Adipose tissue (tissue), 3 donors: Measurements from ENCODE around the gene TBCK. TPM values are rescaled to one million over a fixed set of nuclear protein-coding genes. Genes with fewer than 3 reads are reported as not detected.

Experiments used
- H3K27ac ChIP-seq: one replicate; pipeline ENCODE4 v1.5.1; 2013; ENCODE audit warnings: low read depth, low read length
- WGBS, 3 donors: extraction: QIAGEN DNeasy Blood & Tissue Kit; methylation state at CpG; one replicate each; pipeline ENCODE4 v1.1.7; 2013; 5-methylcytosine and 5-hydroxymethylcytosine counted together
- polyA plus RNA-seq, 3 donors: library from polyadenylated mRNA; stranded (reverse); fragments of 200-250 nt; gene quantifications; one replicate each; pipeline ENCODE4 v1.2.3, GENCODE V29; 2013
- donor health status: healthy with polysubstance abuse.
- donor health status: Bipolar disorder and iron deficiency.
- donor health status: healthy.

The TBCK gene
- polyA plus RNA-seq, 3 donors: 6.4 to 14.2 (median 9.2) TPM

DNA sequence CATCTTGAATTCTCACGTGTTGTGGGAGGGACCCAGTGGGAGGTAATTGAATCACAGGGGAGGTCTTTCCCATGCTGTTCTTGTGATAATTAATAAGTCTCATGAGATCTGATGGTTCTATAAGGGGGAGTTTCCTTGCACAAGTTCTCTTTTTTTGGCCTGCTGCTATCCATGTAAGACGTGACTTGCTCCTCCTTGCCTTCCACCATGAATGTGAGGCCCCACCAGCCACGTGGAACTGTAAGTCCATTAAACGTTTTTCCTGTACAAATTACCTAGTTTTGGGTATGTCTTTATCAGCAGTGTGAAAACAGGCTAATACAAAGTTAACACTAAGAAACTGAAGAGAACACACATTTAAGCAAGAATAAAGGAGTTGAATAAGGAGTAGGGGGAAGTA, 16.0 kb downstream of the TBCK start:
- H3K27ac ChIP-seq: no peak overlapping the region
- 81 to 85% (median 83%) methylated on average over 4 of the region's 4 CpGs for WGBS, 3 donors

DNA sequence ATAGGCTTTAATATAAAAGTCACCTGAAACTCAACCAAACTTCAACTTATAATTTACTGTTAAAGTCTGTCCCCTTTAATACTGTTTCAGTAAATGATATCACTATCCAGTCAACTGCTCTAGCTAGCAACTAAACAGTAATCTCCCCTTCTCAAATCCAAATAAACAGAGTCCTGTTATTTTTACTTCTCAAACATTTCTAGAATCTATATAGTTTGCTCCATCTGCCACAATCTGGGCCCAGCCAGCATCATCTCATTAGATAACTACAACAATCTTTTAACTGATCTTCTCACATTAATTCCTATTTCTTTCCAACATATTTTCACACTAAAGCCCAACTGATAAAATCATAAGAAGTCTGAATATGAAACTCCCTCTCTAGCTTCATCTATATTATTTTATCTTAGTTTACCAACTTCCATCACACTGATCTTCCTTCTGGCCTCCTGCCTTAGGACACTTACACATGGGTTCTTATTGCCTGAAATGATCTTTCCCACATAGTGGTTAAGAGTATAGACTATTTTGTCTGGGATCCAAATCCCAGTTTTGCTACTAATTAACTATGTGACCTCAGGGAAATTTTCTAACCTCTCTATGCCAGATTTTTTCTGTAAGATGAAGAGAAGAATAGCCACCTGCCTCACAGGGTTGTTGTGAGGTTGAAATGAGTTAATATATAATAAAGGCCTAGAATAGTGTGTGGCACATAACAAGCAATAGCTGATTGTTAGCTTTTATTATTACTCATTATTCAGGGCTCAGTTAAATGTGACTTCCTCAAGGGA, 18.6 kb downstream of the TBCK start:
- H3K27ac ChIP-seq: no peak overlapping the region

DNA sequence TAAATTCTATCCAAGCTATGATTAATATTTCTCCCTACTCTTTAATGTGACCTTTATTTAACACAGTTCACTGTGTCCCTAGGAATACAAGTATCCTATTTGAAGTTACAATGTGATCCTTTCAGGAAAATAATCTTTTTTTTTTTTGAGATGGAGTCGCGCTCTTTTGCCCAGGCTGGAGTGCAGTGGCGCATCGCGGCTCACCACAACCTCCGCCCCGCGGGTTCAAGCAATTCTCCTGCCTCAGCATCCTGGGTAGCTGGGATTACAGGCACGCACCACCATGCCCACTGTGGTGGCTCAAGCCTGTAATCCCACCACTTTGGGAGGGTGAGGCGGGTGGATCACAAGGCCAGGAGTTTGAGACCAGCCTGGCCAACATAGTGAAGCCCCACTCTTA, 21.9 kb downstream of the TBCK start:
- 99% methylated on average over 10 of the region's 10 CpGs for WGBS, 3 donors

DNA sequence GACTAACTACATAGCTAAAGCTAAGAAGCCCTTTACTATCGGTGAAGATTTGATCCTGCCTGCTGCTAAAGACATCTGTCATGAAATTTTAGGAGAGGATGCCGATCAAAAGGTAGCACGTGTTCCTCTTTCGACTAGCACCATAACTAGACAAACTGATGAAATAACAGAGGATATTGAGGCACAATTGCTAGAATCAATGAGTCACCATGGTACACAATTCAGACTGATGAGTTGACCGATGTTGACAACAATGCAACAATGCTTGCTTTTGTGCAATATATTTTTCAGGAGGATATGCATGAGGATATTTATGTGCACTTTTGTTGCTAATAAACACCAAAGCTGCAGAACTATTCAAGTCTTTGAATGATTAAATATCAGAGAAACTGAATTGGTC, 24.3 kb downstream of the TBCK start:
- H3K27ac ChIP-seq: no peak overlapping the region
- 94 to 99% (median 99%) methylated on average over 5 of the region's 5 CpGs for WGBS, 3 donors

More for the DNA sequence above, 21.9 kb downstream of the TBCK start:
- H3K27ac ChIP-seq: no peak overlapping the region

DNA sequence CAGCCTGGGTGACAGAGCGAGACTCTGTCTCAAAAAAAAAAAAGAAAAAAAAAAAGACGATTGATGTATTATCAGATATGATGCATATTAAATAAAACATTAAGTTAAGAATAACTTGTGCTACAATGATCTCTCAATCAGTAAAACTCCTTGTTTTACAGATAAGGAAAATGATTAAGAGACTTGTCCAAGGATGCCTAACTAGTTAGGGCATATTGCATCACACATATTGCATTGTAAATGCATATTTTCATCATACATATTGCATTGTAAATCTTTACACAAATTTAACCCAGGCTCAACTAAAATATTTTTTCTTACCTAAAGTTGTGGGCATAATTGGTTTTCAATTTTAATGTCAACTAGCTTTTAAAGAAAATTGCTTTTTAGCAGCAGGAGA, 26.3 kb downstream of the TBCK start:
- H3K27ac ChIP-seq: no peak overlapping the region
- 79 to 100% (median 87%) methylated on average over 2 of the region's 2 CpGs for WGBS, 3 donors

DNA sequence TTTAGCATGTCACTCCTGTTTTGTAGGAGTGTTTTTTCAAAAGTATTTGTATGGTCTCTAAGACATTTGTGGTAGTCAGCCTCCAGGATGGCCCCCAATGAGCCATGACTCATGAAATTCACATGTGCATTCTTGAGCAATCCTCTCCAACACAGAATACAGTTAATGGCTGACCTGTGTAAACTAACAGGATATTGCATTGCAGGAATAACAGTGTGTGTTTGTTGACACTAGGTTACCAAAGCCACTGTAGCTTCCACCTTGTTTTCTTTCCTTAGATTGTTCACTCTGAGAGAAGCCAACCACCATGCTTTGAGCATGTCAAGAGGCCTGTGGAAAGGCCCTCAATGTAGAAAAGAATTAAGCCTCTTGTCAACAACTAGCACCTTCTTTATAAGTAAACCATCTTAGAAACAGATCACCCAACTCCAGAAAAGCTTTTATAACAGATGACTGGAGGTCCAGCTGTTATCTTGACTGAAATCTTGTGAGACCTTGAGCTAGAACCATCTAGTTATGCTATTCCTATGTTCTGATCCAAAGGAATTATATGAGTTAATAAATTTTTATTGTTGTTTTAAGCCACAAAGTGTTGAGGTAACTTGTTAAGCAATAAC, 28.5 kb downstream of the TBCK start:
- H3K27ac ChIP-seq: no peak overlapping the region

DNA sequence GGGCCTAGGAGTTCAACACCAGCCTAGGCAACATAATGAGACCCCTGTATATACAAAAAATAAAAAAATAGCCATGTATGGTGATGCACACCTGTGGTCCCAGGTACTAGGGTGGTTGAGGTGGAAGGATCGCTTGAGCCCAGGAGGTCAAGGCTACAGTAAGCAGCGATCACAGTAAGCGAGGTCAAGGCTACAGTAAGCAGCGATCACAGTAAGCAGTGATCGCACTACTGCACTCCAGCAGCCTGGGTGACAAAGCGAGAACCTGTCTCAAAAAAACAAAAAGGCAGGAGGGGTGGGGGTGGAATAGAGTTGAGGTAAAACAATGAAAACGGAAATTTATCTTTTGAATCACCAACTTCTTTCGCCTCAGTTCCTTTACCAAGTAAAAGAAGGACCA, 29.4 kb downstream of the TBCK start:
- WGBS, 3 donors: 95 to 97% (median 97%) methylated on average over 8 of the region's 8 CpGs
- H3K27ac ChIP-seq: no peak overlapping the region

DNA sequence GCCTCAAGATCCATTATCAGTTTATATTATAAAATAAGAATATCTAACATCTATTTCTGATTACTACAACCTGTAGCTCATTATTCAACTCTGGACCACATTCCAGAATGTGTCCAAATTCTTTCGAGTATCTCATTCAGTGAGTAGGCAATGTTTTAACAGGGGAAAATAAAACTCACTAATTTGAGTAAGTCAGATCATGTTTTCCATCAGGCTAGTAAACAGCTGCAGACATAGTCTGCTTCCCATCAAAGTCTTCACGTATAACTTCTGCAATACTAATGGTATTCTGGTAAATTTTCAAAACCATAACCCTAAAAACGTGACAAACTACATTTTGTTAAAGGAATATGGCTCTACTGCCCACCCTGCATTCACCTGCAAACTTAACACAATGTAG, 31.8 kb downstream of the TBCK start:
- no peak overlapping the region for H3K27ac ChIP-seq
- WGBS, 3 donors: 70 to 80% (median 78%) methylated on average over 3 of the region's 3 CpGs

DNA sequence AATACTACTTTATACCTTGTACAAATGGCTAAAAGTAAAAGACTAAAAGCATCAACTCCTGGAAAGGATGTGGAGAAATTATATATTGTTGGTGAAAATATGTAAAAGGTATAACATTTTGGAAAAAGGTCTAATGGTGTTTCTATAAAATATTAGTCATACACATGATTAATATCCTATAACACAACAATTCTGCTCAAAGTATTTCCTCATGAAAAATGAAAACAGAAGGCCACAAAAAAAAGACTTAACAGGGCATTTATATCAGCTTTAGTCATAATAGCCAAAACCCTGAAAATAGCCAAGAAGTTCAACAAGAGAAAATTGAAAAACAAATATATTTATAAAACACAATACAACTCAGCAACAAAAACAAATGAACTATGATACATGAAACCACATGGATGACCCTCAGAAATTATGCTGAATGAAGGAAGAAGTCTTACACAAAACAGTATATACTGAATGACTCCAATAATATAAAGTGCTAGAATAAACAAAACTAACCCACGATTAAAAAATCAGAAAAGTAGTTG, 38.8 kb downstream of the TBCK start:
- H3K27ac ChIP-seq: no peak overlapping the region
- WGBS, 3 donors: 70 to 72% (median 72%) methylated on average over 1 of the region's 1 CpG

DNA sequence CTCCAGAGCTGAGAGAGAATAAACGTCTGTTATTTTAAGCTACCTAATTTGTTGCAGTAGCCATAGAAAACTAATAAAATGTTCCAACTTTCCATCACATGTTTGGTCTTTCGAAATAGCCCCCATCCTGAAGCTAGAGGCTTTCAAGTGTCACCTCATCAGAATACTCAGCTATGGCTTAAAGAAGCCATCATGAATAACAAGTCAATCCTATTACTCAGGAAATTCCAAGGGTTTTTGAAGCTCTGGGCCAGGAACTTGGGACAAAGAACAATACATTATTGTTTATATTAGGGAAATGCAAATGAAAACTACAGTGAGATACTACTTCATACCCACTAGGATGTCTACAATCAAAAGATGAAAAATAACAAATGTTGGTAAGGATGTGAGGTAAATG, 42.2 kb downstream of the TBCK start:
- no peak overlapping the region for H3K27ac ChIP-seq
- WGBS, 3 donors: 78 to 94% (median 82%) methylated on average over 2 of the region's 2 CpGs

DNA sequence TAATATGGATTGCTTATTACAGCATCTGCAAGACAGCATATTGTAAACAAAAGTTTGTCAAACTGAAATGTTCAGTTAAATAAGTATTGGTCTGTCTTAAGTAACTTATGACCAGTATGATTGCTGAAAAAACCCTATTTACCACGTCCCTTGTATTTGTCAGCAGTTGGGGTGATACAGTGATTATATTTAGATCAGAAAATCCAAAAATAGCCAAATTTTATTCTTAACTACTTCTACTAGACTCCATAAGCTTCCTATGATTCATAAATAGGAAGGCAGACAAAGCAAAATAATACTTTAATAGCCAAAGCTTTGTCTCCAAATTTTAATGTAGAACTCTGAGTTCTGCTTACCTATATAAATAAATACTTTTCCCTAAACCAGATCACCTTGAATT, 45.3 kb downstream of the TBCK start:
- no peak overlapping the region for H3K27ac ChIP-seq
- WGBS, 3 donors: 70 to 86% (median 80%) methylated on average over 1 of the region's 1 CpG

DNA sequence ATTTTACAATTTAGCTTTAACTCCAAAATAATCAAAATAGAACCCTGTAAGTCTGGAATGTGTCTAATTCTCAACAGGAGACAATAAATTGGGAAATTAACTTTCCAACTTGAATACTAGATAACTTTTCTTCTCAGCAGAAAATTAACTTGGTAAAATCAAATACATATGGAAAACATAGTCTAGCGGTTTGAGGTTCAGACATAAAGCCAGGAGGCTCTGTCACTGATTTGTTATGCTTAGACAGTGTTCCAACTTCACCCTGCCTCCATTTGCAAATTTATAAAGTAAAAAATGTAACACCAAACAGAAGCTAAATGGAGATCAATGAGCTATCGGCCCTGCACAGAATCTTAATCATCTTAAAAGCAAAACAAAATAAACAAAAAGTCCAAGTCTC, 46.3 kb downstream of the TBCK start:
- H3K27ac ChIP-seq: no peak overlapping the region
- 94 to 98% (median 96%) methylated on average over 2 of the region's 2 CpGs for WGBS, 3 donors

DNA sequence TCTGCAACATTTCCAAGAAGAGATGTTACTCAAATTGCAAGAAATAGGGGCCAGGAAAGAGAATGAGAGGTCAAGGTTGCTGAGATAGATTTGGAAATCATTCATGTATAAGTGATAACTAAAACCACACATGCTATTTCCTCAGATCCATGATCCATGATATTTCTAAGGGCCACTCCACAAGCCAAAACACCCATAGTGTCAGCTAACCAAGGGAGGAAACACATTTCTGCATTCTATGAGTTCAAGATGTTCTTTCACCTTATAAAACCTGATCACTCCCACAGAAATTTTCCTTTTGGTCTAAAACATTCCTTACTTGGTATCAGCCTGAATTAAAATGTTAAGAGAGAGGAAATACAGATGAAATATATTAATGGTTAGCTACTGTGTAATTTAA, 47.2 kb downstream of the TBCK start:
- H3K27ac ChIP-seq: no peak overlapping the region

DNA sequence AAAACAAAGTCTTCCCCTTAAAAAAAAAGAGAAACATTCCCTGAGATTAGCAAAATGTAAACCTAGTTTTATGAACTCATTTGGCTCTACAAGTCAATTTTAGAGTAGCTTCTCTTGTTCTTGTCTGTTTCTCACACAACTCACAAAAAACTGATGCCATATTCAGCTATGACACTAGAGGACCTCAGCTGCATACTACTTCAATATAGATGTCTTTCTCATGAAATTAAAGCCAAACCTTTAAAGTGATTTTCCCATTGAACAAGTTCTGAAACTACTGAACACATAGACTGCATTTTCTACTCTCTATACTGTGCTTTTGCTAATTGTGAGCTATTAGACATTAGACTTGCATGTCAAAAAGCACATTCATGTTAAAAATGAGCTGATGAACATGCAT, 49.8 kb downstream of the TBCK start:
- no peak overlapping the region for H3K27ac ChIP-seq

DNA sequence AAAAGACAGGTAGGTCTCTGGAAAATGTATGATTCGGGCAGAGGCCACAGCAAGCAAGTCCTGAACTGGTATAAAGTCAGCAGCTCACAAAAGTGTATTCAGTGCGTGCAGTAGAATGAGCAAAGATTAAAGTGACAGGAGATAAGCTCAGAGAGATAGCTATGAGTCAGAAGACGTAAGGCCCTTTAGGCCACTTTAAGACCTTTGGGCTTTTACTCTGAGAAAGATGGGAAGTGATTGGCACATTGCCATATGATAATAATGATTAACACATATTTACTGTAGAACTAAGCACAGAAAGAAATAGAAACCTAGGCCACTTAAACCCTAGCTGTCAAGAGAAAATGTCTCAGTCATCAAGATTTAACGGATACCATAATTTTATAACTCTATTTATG, 51.7 kb downstream of the TBCK start:
- 40 to 87% (median 83%) methylated on average over 4 of the region's 4 CpGs for WGBS, 3 donors
- no peak overlapping the region for H3K27ac ChIP-seq

DNA sequence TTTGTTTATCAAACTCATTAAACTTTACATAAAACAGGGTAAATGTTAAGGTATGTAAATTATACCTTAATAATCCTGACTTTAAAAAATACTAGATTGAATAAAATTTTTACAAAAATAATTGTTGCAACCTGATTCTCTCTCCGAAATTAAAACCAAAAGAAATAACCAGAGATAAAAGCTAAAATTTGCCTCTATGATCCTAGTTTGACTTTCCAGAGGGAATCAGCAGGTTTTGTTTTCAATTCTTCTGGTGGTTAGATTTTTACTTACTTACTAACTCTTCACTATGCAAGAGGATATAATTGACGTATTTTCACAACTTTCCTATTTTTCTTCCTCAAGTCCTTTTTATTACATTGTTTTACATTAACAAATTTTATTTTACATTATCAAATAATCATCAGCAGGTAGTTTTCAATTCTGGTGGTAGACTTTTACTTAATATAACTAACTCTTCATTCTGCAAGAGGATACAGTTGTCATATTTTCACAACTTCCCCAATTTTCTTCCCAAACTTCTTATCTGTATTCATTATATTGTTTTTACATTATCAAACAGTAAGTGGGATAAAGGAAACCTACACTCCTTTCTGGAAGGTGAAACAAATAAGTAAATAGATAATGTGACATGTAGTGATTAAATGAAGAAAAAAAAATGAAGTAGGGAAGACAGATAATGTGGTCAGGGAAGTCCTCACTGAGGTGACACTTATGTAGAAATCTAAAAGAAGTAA, 52.2 kb downstream of the TBCK start:
- no peak overlapping the region for H3K27ac ChIP-seq
- WGBS, 3 donors: 85 to 96% (median 94%) methylated on average over 2 of the region's 2 CpGs

DNA sequence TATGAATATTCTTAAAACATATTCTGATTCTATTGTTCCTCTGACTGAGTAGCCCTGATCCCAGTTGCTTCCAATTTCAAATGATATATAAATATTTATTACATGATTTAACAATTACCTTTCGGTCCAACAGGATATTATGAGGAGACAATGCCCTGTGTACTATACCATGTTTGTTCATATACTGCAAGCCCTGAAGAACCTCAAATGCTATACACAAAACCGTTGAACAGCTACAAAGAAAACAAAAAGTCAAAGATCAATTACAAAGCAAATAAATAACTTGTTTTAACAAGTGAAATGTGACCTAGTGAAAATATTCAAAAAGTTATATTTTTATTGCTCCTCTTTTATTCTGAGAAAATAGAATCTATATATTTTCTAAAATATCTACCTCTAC, 54.0 kb downstream of the TBCK start:
- H3K27ac ChIP-seq: no peak overlapping the region
- 73 to 98% (median 91%) methylated on average over 2 of the region's 2 CpGs for WGBS, 3 donors

DNA sequence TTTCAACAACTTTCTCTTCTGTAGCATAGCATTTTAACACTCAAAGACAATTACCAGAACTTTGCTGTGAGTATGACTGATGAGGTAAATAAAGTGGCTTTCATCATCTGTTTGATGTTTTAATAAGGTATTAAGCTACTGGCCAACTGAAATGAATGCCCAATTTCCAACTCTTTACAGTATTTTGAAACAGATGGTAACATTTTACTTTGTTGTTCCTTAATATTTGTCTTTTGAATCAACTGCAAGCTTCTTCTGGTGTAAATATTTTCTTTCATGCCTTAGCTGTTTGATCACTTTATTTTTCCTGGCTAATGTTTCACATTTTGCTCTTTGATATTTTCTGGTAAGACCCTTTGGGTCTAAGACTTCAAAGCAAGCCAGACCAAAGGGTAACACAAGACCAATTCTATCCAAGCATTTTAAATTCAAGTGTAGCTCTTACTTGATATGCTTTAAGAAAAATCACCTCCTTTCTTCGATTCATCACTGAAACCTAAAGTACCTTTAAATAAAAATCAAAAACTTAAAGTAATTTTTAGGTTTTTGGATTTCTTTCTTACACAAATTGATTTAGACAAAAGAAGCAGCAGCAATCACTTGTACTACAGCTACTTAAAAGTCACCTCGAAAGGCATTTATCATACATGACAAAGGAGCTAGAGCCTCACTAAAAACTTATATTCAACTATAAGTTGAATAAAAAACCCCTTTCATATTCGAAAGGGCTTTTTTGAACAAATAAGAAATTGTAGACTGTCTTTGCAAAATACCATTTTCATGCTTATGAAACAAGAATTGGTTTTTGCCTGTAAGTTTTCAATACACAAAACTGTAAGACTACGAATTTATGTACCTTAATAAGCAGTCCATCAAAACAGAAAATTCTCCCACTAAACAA, 57.6 kb downstream of the TBCK start:
- WGBS, 3 donors: 83 to 95% (median 94%) methylated on average over 4 of the region's 4 CpGs
- no peak overlapping the region for H3K27ac ChIP-seq

DNA sequence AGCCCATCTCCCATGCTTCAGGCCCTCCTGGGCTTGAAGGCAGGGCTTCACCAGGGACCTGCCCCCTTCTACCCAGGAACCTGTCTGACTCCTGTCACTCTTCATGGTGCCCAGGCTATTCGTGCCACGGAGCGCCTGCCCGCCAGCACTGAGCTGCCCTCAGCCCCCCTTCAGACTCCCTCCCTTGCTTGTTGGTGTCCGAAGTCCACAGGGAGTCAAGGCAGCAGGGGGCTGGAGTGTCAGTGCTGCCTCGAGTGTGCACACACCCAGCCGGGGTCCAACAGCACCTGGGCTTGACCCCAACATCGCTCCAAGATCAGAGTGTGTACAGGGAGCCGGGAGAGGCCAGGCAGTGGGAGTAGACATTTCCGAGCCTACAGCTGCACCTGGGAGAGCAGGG, 59.8 kb downstream of the TBCK start:
- H3K27ac ChIP-seq: no peak overlapping the region
- 97% methylated on average over 10 of the region's 10 CpGs for WGBS, 3 donors
